GM06990 (cell line): ENCODE measurements around the gene INO80E.

Experiments
- DNase-seq: peaks from one replicate; pipeline ENCODE4 v3.0.0-alpha.2; 2011; ENCODE audit not compliant: insufficient read length; ENCODE audit errors: extremely low read depth
- H3K27me3 ChIP-seq: replicated peaks from 2 replicates; pipeline ENCODE4 v1.6.0; 2011; ENCODE audit warnings: low read length; ENCODE audit not compliant: control insufficient read depth, insufficient read depth
- H3K36me3 ChIP-seq: 2 replicates; pipeline ENCODE4 v1.5.1; 2011; ENCODE audit warnings: low read length; ENCODE audit not compliant: control insufficient read depth, insufficient read depth
- H3K4me3 ChIP-seq: replicated peaks from 2 replicates; pipeline ENCODE4 v1.5.1; 2011; ENCODE audit warnings: low read depth, mild to moderate bottlenecking, control low read depth, low read length
- TF ChIP-seq, protein P1 (sequence below): IDR thresholded peaks from 2 replicates; pipeline ENCODE4 v1.5.1; 2011; ENCODE audit warnings: low read length, control low read depth, mild to moderate bottlenecking, inconsistent platforms; ENCODE audit not compliant: insufficient read depth, poor library complexity, severe bottlenecking

The INO80E gene

GRCh38 chr16:29978081-29978480 lies 18.0 kb upstream of the INO80E start:
- DNase-seq = no peak
- TF ChIP-seq, protein P1, sequence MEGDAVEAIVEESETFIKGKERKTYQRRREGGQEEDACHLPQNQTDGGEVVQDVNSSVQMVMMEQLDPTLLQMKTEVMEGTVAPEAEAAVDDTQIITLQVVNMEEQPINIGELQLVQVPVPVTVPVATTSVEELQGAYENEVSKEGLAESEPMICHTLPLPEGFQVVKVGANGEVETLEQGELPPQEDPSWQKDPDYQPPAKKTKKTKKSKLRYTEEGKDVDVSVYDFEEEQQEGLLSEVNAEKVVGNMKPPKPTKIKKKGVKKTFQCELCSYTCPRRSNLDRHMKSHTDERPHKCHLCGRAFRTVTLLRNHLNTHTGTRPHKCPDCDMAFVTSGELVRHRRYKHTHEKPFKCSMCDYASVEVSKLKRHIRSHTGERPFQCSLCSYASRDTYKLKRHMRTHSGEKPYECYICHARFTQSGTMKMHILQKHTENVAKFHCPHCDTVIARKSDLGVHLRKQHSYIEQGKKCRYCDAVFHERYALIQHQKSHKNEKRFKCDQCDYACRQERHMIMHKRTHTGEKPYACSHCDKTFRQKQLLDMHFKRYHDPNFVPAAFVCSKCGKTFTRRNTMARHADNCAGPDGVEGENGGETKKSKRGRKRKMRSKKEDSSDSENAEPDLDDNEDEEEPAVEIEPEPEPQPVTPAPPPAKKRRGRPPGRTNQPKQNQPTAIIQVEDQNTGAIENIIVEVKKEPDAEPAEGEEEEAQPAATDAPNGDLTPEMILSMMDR = no peak
- peaks cover 32% of the 10 kb centered on the region for H3K36me3 ChIP-seq
- no peaks in the 10 kb centered on the region for H3K27me3 ChIP-seq
- H3K4me3 ChIP-seq = no peak overlapping the region

DNA sequence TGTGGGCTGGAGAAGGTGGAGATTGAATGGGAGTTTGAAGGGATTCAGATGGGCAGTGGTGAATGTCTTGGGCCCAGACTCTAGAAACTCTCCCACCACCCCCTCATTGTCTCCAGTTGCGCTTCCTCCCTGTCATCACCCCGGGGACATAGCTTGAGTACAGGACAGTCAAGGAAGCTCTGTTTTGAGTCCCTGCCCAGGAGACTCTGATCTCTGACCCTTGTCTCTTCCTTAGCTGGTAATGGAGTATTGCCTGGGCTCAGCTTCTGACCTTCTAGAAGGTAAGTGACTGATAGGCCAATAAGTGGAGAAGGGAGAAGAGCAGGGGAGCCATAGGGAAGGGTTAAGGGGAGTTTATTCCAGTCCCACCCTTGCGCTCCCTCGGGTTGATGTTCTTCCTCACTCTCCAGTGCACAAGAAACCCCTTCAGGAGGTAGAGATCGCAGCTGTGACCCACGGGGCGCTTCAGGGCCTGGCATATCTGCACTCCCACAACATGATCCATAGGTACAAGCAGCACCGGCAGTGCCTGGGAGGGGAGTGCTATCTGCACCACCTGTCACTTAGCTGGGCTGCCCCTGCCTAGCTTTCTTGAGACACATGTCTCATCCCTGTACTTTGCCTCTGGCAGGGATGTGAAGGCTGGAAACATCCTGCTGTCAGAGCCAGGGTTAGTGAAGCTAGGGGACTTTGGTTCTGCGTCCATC lies 17.3 kb upstream of the INO80E start:
- no peak overlapping the region for H3K4me3 ChIP-seq
- no peak for DNase-seq
- TF ChIP-seq, protein P1 = no peak
- H3K36me3 ChIP-seq = peaks cover 36% of the 10 kb centered on the region
- no peaks in the 10 kb centered on the region for H3K27me3 ChIP-seq

GRCh38 chr16:29982560-29983419 lies 13.3 kb upstream of the INO80E start:
- Histone ChIP-seq H3K4me3 (no peak overlapping the region), H3K36me3 (peaks cover 65% of the 10 kb centered on the region), H3K27me3 (no peaks in the 10 kb centered on the region)
- TF ChIP-seq, protein P1 = no peak
- DNase-seq = no peak

GRCh38 chr16:29983420-29984136 lies 12.5 kb upstream of the INO80E start:
- TF ChIP-seq, protein P1 = no peak
- DNase-seq = no peak
- peaks cover 61% of the 10 kb centered on the region for H3K36me3 ChIP-seq
- H3K4me3 ChIP-seq = no peak overlapping the region
- no peaks in the 10 kb centered on the region for H3K27me3 ChIP-seq

DNA sequence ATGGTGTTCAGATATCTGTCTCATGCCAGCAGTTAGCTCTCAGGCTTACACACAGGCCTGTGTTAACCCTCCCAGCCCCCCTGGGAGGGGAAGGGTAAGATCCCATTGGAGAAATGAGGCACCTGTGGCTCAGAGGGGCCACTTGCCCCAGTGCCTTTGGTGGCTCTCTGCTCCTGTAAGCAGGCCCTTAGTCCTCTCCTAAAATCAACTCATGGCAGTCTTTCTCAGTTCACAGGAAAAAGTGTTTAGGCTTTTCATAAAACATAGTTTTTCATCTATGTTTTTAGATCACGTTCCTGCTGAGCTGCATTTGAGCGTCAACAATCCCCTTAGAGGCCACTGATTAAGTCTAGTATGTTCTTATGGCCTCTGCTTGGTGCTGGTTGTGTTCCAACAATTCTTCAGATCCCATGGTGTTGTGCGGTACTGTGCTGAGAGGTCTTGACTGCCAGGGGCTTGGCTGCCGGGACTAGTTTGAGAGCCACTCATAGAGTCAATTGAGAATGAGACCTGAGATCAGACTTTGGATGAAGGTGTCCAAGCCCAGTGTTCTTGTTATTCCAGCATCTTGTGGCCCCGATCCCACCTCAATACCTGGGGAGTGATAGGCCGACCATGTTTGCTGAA lies 11.8 kb upstream of the INO80E start:
- TF ChIP-seq, protein P1 = no peak
- Histone ChIP-seq H3K36me3 (peaks cover 61% of the 10 kb centered on the region), H3K4me3 (no peak overlapping the region), H3K27me3 (no peaks in the 10 kb centered on the region)
- DNase-seq = no peak
